ENCODE results near the gene ZNF280D. TPM values are rescaled to one million over a fixed set of nuclear protein-coding genes. Genes with fewer than 3 reads are reported as not detected.

ZNF280D gene
- total RNA-seq, 1 experiment from 2014 or later, result 25.3 TPM

DNA sequence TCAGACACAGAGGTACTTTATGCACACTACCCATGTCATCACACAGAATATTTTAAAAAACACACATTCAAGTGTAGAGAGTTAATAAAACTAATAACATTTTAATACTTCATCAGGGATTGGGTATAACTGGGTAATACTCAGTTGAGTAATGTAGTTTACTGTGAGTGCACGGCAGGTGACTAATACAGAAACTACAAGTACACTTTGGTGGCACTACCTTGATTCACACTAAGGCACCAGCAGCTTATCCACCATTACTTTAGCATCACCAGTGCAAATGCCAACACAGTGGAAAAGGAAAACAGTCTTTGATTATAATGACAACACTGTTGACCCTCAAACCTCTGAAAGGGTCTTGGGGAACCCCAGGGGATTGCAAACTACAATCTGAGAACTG, 33.6 kb downstream of the ZNF280D start:
- no peak overlapping the region for H3K27ac ChIP-seq (ENCODE audit: low read depth, low read length)
- H2AFZ ChIP-seq (ENCODE audit: low read depth, low read length, poor library complexity, severe bottlenecking), result no peak overlapping the region
- BruUV-seq (replicated peaks), result no TSS peak
- H3K27me3 ChIP-seq (ENCODE audit: insufficient read depth, low read length), result no peaks in the 10 kb centered on the region
- ChIA-PET POLR2A (no interaction called here), RAD21 (ENCODE audit: low non-redundant PET in 1 of 2, low total read pairs in 2 of 2, uncharacterized antibody in 2 of 2, unreplicated experiment in 2 of 2) (no interaction called here), CTCF (no interaction called here)
- DNase-seq (ENCODE audit: low read depth, low spot score), result no peak
- peaks cover 3 to 8% of the 10 kb centered on the region in 2 experiments; a peak in 2 of 4 replicates for H3K36me3 ChIP-seq (ENCODE audit: control insufficient read depth in 1 of 2, insufficient read depth in 2 of 2, low read length in 2 of 2)
- no peaks in the 10 kb centered on the region for H3K9me3 ChIP-seq (ENCODE audit: control insufficient read depth in 1 of 2, insufficient read depth in 1 of 2, low read depth in 1 of 2, low read length in 2 of 2)
- no peak for ATAC-seq
- H4K20me1 ChIP-seq (ENCODE audit: insufficient read depth), result no peaks in the 10 kb centered on the region
- H3K9me2 ChIP-seq (ENCODE audit: insufficient read depth), result no peaks in the 10 kb centered on the region
- intact Hi-C loops (cut with micrococcal nuclease), result no loop called here
- TF ChIP-seq ATF3 (IDR thresholded peaks at IDR 0.05), result no peak
- no peak for TF ChIP-seq REST (IDR thresholded peaks at IDR 0.05; ENCODE audit: low read depth)
- no peak for TF ChIP-seq EZH2 (IDR thresholded peaks at IDR 0.05)
- TF ChIP-seq JUND (IDR thresholded peaks at IDR 0.05), result no peak
- TF ChIP-seq, protein P1, sequence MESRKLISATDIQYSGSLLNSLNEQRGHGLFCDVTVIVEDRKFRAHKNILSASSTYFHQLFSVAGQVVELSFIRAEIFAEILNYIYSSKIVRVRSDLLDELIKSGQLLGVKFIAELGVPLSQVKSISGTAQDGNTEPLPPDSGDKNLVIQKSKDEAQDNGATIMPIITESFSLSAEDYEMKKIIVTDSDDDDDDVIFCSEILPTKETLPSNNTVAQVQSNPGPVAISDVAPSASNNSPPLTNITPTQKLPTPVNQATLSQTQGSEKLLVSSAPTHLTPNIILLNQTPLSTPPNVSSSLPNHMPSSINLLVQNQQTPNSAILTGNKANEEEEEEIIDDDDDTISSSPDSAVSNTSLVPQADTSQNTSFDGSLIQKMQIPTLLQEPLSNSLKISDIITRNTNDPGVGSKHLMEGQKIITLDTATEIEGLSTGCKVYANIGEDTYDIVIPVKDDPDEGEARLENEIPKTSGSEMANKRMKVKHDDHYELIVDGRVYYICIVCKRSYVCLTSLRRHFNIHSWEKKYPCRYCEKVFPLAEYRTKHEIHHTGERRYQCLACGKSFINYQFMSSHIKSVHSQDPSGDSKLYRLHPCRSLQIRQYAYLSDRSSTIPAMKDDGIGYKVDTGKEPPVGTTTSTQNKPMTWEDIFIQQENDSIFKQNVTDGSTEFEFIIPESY (IDR thresholded peaks at IDR 0.05; ENCODE audit: extremely low read depth, insufficient replicate concordance, low read length), result no peak
- TF ChIP-seq, protein P2, sequence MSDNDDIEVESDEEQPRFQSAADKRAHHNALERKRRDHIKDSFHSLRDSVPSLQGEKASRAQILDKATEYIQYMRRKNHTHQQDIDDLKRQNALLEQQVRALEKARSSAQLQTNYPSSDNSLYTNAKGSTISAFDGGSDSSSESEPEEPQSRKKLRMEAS (IDR thresholded peaks at IDR 0.05), result no peak
- TF ChIP-seq RAD21 (IDR thresholded peaks at IDR 0.05; ENCODE audit: low read depth), result no peak
- no peak for TF ChIP-seq SIN3A (IDR thresholded peaks at IDR 0.05; ENCODE audit: low read depth)
- TF ChIP-seq POLR2AphosphoS5 (IDR thresholded peaks at IDR 0.05; ENCODE audit: low read depth, low read length), result no peak
- TF ChIP-seq SRF (IDR thresholded peaks at IDR 0.05; ENCODE audit: low read depth), result no peak
- TF ChIP-seq YY1 (IDR thresholded peaks at IDR 0.05; ENCODE audit: extremely low read depth, insufficient replicate concordance, low read depth, low read length), result no peak
- H3K79me2 ChIP-seq (ENCODE audit: insufficient read depth, low read length), result no peaks in the 10 kb centered on the region
- H3K4me1 ChIP-seq (ENCODE audit: control insufficient read depth in 1 of 2, insufficient read depth in 2 of 2, low read length in 2 of 2), result no peaks in the 10 kb centered on the region
- H3K4me2 ChIP-seq (ENCODE audit: low read length), result no peak overlapping the region
- H3K4me3 ChIP-seq (replicated peaks in 1 of 2; ENCODE audit: low read depth in 1 of 2, low read length in 2 of 2), result no peak overlapping the region
- no peak overlapping the region for H3K9ac ChIP-seq (ENCODE audit: low read length)
